Measurements from ENCODE around the gene GALNT5.

The GALNT5 gene

DNA sequence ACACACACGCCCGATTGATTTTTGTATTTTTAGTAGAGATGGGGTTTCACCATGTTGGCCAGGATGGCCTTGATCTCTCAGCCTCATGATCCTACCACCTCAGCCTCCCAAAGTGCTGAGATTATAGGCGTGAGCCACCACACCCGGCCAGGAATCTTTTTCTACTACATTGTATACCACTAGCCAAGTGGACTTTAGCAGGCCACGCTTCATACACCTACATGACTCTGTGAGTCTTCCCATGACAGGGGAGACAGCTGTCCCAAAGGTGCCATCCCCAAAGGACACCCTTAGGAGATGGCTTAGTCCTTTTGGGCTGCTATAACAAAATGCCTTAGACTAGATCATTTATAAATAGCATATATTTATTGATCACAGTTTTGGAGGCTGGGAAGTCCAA, 35.3 kb downstream of the GALNT5 start:
- DNase-seq (ENCODE audit: low spot score): no peak

DNA sequence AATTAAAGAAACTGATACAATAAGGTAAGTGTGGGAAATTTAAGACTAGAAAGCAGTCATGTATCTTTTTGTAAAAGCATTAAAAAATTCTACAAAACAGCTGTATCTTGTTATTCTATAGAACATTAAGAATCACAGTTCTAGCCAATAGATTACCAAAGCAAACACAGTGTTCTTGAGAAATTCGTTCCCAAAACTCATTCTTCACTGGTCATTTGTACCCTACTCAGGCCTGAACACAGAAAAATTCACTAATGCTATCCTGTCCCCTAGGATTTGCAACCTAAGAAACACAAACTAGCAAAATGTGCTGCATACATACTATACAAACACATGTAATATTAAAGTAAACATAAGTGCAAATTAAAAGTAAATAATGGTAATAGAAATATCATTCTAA, 39.0 kb downstream of the GALNT5 start:
- DNase-seq (ENCODE audit: low spot score): no peak

DNA sequence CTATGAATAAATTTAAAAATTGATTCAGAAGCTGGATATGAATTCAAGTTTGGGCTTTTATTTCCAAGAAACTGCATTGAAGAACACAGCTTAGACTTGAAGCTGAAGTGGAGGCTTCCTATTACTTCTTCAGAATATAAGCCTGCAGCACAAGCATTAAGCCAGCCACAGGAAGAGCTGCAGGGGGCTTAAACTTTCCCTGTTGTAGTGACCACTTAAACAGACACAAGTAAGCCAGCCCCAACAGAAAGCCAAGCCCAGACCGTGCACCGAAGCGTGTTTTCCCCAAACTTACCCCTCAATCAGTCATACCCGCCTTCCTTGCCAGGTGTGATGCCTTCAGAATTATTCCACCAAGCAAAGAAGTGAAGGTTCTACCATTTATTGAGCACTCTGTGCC, 39.5 kb downstream of the GALNT5 start:
- DNase-seq (ENCODE audit: low spot score): no peak

DNA sequence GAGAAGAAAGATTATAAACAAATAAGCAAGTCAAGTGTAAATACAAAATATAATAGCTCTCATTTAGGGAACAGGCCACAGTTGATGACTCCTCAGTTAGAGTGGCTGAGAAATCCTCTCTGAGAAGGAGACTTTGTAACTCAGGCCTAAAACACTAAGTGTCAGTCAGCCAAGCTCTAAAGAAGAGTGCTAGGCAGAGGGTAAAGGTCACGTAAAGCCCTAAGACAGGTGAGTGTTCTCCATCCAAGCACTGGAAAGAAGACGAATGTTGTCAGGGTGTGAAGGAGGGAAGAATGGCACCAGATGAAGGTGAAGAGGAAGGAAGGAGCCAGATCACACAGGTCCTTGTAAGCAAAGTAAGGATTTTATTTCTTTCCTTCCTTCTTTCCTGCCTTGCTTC, 43.8 kb downstream of the GALNT5 start:
- no peak for DNase-seq (ENCODE audit: low spot score)

DNA sequence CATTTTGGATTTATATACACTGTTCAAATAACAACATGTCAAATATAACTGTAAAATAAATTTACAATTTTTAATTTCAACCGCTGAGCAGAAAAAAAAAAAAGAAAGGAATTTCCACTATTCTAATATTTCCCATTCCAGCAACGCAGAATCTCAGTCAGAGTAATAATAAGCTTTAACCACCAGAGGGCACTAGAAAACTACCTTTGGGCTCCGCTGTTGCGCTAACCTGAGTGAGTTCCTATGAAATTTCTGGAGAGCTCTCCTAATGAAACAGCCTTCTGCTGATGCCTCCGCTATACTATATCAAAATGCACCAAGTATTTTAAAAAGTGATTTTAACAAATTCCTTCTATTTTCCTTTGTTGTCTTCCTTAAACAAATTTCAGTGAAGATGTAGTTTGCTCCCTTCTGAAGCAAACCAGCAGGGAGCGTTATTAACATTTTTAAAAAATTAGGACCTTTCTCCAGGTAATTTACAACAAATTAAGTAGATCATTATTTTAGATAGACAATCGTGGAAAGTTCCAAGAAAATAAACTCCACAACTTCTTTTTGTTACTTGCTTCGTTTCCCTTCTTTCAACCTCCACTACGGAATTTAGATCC, 45.1 kb downstream of the GALNT5 start:
- peak; percentile 61 for DNase-seq (ENCODE audit: low spot score)

DNA sequence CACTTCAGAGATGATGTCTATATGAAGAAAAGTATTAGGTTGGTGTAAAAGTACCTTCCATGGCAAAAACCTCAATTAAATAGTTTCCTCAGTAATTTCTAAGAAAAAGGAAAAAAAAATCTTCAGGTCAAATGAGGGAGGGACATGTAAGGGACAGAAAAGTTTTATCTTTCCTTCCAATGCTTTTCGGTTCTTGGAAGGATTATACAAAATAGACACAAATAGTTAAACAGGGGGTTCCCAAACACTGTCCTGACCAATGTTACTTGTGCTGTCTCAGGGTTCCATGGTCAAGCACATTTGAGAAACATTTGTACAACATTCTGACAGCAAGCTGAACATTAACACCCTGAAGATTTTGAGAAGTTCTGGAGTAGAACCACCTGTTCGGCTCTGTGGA, 46.1 kb downstream of the GALNT5 start:
- no peak for DNase-seq (ENCODE audit: low spot score)

DNA sequence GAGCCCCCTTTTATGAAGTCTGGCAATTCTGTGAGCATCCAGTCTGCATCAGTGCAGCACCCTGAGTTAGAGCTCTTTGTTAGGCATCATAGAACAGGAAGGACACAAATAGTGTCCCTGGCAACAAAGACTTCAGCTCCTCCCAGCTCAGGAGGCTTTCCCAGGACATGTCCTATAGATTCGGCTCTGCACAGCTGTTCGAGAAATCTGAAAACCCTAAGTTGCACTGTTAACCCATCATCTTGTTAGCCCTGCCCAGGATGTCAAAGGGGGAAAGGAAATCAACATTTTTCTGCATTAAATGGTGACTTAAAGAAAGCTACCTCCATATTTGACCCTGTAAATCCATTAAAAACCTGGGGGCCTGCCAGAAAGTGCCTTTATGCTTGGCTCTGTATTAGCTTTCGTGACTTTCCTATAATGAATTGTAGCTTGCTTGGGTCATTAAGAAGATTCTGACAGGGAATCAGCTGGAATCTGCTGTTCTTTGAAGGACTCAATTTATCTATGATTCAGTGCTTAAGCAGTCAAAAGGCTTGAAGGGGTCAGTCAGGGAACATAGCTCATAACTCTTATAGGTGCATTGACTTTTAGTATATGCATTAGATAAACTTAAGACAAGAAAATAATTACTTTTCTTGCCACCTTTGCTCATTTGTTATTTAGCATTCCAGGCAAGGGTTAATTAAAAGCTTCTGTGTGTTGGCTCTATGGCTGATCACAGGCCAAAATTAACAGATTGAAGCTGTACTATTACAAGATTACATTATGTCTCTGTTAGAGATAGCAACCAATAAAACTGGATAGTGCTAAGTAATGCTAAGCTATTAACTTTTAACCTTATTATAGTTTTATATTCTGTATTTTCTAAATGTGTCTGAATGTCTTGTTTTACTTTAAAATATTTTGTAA, 47.6 kb downstream of the GALNT5 start:
- DNase-seq (ENCODE audit: low spot score): no peak

DNA sequence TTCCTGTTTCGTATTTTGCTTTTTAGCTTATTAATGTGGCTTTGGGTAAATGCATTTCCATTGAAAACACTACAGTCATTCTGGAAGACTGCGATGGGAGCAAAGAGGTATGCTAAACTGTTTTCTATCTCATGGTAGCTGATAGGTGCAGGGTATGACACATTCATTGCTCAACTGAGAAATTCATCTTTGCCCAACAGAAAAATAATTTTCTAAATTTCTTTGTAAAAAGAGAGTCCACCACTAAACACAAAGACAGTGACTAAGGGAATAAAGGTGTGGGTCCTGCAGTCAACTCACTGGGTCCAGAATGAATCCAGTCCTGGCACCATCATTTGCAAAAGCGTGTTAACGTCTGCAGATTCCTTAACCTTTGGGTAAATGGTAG, 48.2 kb downstream of the GALNT5 start:
- DNase-seq (ENCODE audit: low spot score): no peak

DNA sequence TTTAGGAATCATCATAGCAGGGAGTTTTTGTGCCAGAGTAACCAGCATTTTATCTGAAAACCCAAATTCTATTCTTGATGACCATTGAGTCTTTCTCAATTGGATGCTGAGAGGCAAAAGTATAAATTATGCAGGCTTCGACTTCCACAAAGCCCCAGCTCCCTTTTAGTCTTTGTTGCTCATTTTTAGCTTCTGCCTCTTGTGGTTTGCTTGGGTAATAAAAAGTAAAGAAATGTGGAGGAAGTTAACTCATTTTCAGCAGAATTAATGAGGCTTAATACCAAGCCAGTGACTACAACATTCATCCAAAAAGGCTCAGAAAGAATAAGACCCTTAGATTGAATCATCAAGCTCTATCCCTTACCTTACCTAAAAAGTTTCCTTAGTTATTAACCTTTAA, 49.5 kb downstream of the GALNT5 start:
- peak; percentile 18 for DNase-seq (ENCODE audit: low spot score)

DNA sequence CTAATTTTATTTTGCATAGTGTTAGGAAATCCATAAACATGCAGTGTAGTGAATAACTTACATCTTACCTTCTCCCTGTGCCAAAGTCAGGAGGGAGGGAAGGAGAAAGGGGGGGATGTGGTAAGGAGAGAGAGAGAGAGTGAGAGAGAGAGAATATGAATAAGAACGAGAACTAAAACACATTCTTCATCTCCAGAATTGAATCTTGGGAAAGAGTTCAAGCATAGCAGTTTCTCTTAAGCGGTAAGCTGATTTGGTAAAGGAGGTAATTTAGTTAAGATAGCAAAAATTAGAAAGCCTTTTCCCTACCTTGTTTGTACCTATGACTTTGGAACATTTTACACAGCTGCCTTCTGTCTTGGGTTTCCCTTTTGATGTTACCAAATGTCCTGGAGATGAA, 52.4 kb downstream of the GALNT5 start:
- no peak for DNase-seq (ENCODE audit: low spot score)

DNA sequence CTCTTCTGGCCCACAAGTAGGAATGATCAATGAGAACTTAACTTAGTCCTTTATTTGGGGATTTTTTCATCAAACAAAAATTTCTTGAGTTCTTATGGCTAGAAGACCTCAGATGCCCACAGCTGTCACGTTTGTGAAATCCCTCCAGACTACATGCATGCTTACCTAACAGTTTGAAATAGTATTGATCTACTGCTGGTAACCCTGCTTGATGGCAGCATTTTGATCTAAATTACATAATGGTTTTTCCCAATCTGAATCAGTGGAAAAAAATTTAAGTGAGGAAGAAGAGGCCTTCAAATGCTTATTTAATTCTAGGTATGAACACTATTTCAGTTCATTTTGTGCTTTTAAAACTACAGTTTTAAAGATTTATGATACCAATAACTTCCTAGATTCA, 54.2 kb downstream of the GALNT5 start:
- DNase-seq (ENCODE audit: low spot score): no peak

DNA sequence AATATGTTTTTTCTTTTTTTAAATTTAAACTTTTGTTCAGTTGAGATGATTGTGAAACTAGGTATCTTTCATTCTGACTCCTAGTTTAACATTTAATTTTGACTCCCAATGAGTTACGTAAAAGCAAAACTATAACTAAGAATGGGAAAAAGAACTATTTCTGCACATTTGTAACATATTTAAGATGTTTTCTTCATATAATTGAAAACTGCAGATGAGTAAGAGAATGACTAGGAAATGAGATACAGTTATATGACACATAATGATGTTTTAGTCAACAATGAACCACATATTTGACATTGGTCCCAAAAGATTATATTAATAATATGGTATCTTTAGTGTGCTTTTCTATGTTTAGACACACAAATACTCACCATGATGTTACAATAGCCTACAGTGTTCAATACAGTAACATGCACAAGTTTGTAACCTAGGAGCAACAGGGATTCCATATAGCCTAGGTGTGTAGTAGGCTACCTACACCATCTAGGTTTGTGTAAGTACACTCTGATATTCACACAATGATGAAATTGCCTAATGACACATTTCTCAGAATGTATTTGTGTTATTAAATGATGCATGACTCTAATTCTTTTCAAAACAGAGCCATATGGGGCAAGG, 55.5 kb downstream of the GALNT5 start:
- no peak for DNase-seq (ENCODE audit: low spot score)

DNA sequence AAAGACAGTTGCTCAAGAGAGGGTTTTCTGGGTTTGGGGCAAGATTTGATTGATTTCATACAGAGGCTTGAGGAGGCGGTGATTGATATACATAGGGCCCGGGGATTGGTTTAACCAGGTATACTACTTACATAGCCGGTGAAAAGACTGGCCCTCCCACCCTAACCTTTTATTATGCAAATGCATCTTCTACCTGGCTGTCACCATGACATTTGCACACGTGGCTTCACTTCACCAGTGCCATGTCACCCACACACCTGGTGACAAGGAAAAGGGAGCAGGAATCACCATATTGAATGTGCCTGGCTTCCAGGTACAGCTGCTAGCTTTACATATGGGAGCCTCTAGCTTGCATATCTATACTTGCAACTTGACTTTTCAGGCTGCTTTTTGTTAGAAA, 58.4 kb downstream of the GALNT5 start:
- peak; percentile 25 for DNase-seq (ENCODE audit: low spot score)

DNA sequence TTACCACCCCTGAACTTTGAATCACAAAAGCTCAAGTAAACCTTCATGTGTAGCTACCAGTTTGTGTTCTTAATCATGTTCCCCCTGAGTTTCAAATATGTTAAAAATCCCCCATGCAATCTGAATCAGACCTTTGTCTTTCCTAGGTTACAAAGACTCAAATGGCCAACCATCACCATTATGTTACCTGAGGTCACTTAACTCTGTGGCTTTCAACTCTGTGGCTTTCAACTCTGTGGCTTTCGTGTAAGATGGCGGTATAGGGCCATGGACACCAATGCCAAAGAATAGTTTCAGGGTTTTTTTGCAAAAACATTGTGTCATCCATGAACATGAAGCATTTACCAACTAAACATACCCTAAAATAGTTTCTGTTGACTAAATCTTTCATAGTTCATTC, 61.4 kb downstream of the GALNT5 start:
- no peak for DNase-seq (ENCODE audit: low spot score)

DNA sequence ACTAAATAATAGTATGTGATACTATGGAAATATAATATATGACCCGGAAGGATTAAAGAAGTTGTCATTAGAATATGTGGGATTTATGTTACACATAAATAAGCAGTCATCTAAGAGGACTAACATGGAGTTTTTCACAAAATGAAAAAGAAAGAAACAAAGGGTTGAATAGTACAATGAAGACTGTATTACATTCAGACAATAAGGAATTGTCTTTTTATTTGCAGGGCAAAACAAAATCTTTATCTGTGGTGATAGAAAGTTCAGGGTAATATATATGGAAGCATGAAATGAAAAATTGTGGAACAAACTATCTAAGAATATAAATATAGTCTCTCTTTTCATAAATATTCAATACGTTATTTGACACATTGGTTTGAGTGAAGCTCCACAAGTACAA, 62.3 kb downstream of the GALNT5 start:
- DNase-seq (ENCODE audit: low spot score): no peak

DNA sequence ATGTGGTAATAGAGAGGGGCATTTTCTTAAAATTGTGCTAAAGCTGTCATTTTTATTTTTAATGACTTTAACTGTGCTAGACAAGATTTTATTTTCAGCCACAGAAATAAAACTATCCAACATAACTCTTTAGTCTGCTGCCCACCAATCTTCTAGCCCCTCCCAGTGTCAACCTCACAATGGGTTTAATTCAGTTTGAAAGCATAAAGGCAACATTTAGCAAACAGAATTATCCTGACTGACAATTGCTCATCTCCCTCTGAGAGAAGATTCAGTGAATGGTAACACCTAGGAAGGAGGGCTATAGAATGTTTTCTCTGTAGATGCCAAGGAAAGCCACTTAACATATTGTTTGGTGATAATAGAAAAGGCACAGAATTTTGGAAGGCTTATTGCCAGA, 62.9 kb downstream of the GALNT5 start:
- DNase-seq (ENCODE audit: low spot score): no peak

DNA sequence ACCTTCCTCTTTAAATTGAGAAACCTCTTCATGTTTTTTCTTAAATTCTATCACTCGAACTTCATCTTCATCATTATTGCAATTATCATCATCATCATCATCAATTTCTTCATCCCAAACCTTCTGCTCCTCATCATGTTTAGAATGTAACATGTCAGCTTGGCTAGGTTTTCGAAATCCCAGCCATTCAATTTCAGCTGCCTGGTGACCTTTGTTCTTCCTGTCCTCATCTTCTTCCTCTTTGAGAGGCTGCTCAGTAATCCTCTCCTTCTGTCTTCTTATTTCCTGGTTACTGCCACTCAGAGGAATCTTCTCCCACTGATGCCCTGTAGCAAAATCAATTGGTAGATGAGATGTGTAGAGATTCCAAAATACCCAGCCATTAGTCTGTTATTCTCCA, 64.0 kb downstream of the GALNT5 start:
- DNase-seq (ENCODE audit: low spot score): no peak

DNA sequence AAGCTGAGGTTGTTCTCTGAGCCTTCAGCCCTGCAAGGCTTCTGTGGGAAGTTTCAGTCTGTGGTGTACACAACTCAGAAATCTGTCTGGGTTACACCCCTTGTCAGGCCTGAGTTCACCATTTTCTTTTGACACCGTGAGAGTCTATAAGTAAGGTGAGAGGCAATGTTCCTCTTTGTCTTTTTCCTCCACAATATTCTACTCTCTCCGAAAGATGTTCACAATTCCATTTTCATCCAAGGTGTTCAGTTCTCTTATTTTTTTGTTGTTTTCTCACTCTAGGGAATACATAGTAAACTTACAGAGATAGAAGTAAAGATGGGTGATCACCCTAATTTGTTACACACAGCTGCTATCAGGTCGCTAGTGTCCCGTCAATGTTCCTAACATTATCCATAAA, 64.9 kb downstream of the GALNT5 start:
- no peak for DNase-seq (ENCODE audit: low spot score)

DNA sequence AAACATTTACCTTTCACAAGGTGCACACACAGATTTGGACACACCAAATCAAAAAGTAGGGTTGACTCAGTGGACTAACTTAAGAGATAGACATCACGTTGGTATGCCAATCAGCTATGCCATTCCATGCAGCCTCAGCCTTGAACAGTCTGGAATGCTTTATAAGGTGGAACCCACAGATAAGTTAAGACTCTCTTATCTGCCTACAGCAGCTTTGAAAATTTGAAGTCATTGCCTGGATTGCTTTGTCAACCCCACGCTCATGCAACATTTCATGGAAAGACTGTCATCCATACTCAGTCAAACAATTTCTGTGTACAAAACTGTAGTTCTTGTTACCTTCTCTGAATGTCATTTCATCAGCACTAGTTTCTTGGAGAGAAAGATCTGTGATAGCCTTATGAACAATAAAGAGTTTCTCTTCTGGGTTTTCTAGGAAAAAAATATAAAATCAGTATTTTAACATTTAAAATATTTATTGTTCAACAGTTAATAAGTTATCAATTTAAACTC, 66.9 kb downstream of the GALNT5 start:
- DNase-seq (ENCODE audit: low spot score): no peak

DNA sequence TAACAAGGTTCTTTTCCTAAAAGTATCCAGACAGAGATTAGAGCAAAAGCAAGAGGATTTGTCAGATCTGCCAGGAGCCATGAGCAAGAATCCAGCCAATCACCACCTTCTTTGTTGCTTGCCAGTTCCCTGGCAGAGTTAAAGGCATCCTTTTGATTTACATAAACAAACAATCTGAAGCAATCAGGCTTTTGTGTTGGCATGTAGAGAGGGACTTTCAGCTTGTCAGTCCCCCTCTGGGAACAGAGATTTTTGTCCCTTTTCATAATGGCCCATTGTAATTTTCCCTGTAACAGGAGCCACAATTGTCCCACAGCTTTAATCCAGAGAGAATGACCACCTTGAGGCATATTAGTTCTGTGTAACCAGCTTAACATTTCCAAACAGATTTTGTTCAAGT, 68.3 kb downstream of the GALNT5 start, which contains the start of gene ERMN:
Gene ERMN (minus strand): TSS at position 39 of the 400 bp plus-strand sequence. CDS start 182 bp downstream, outside the sequence.
- peak; percentile 41 for DNase-seq (ENCODE audit: low spot score)

DNA sequence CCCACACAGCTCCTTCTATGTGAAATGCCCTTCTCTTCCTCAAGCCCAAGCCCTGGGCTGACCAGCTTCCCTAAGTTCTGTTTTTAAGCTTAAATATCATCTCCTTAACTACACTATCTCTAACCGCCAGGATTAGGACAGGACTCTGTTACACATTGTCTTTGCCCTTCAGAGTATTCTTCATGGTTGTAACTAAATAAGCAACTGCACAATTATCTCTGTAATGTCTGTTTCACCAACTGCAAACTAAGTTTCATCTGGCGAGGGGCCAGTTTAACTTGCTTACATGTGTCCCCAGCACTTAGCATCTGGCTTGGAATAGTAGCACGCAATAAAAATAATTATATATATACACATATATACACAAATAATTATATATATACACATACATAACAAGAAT, 69.2 kb downstream of the GALNT5 start:
- DNase-seq (ENCODE audit: low spot score): no peak

DNA sequence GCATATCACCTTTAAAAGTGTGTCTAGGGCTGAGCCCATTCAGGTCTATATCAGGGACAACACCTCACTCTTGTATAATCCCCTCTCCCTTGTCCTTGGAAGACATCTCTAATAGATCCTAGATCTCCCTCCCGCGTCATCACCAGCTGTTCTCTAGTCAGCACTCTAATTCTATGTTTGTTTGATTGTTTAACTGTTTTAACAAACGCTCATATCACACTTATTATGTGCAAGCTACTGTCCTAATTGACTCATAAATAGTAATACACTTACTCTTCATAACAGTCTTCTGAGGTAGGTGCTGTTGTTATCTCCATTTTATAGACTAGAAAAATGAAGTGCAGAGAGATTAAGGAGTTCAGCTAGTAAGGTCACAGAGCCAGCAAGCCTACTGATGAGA, 69.7 kb downstream of the GALNT5 start:
- DNase-seq (ENCODE audit: low spot score): no peak
